HG02571 (cell line): Measurements from ENCODE around the gene PPP1R1B.

Experiments
- ATAC-seq: cut with Tn5 transposase; IDR thresholded peaks from one replicate; pipeline ENCODE4 v1.9.1; 2021; ENCODE audit warnings: mild to moderate bottlenecking, moderate library complexity; ENCODE audit not compliant: unreplicated experiment

The PPP1R1B gene

DNA sequence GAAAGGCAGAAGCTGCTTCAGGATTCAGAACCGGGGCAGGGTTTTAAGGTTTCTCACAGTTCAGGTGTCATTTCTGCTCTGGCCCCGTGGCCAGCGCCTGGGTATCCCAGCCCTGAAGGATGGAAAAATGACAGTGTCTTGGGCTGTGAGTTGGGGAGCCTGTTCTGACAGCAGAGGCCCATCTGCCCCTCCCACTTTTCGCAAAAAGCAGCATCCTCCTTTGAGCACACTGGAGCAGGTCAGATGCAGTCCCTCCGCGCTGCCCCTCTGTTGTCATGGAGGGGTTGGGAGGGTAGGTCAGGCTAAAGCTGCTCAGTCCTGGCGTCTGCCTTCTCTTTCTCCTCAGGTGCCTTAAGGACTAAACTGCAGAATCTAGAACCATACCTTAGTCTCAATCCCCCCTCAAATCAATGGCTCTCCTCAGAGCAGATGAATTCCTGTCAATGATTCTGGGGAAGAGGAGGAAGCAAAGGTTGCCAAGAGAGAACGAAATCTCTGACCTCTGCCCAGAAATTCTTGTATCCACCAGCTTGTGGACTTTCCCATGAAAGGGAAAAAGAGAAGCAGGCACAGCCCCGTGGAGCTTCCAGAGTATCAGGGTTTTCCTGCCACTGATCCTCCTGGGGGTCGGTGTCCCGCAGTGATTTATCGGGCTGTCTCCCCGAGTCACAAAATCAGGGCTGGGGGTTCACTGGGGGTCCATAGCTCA is 26.3 kb upstream of the PPP1R1B start:
- no peak for ATAC-seq

DNA sequence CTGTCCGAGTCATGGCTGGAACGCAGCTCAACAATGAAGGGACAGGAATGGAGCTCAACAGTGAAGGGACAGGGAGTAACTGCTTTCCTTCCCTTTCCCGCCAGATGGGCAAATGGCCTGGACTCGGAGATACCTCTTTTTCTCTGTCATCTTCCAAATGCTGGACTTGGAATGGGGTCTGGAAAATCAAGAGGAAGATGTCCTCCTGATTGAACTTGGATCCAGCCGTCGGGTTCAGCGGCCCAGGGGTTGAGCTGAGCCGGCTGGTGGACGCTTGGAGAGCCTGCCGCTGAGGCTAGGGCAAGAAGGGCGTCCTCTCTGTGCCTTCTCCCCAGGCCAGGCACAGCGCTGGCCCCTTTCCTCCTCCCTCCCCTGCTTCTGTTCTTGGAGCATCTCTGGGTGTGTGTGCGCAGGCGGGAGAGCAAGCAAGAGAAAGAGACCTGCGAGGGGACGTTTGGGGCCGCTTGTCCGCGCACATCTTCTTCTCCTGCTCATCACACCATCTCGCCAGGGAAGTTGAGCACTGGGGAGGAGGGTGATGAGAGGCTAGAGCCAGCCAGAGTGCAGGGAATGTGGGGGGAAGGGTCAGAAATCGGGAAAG is 25.7 kb upstream of the PPP1R1B start:
- ATAC-seq, result no peak

DNA sequence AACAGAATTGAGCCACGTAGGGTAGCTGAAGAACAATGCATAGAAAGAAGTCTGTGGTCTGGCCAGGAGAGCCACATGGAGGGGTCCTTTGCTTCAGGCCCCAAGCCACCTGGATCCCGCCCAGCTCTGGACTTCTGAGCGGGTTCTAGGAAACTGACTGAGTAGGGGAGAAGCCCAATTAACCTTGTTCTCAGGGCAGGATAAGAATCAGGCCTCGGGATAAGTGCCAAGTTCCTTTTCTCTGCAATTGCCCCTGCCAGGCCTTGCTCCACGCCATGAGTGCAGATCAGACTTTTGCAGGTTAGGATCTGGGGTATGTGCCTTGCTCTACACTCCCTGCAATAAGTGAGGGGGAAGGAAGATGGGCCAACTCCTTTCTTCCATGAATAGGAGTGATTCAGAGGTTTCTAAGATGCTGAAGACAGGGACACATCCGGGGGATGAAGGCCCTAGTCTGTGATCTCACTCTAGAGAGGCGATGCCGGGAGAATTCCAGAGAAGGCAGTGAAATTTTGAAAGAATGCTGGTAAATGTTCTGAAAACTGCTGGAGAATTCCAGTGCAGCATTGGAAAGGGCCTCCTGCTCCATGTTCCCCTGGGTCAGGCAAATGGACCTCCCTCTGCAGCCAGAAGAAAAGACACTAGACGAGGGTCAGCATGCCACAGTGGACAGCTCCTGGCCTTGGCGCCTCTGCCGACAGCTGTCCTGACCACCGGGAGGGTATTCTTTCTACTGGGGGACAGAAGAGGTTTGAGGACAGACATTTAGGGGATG is 24.8 kb upstream of the PPP1R1B start:
- ATAC-seq, result no peak

DNA sequence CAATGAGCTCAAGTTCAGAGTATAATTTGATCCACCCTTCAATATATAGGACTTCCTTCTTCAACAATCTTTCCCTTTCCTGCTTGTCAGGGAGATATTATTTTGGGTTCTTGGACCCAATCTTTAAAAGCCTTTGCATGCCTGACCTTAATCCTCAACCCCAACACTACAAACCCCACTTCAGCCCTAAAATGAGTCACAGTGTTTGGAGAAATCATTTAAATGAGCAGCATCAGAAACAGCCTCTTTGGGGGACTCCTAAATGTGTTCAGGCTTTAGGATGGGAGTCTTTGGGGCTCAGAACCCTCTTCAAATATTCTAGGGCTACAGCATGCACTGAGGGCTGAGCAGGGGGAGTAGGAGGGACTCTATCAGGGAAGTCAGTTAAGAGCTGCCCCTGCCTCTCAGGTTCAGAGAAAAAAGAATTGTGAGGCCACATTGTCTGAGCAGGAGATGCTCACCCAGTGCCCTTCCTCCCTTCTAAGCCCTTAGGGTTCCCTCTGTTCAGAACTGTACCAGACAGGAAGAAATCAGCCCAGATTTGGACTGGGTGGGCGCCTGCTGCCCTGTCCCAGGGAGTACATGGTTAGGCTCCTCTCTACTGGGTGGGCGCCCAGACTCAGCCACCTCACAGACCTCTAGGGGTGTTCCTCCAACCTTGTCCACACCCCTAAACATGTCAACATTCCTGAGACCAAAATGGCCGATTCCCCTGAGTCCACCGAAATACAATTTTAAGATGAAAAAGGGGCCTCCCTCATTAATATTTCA is 24.0 kb upstream of the PPP1R1B start:
- ATAC-seq, result no peak

DNA sequence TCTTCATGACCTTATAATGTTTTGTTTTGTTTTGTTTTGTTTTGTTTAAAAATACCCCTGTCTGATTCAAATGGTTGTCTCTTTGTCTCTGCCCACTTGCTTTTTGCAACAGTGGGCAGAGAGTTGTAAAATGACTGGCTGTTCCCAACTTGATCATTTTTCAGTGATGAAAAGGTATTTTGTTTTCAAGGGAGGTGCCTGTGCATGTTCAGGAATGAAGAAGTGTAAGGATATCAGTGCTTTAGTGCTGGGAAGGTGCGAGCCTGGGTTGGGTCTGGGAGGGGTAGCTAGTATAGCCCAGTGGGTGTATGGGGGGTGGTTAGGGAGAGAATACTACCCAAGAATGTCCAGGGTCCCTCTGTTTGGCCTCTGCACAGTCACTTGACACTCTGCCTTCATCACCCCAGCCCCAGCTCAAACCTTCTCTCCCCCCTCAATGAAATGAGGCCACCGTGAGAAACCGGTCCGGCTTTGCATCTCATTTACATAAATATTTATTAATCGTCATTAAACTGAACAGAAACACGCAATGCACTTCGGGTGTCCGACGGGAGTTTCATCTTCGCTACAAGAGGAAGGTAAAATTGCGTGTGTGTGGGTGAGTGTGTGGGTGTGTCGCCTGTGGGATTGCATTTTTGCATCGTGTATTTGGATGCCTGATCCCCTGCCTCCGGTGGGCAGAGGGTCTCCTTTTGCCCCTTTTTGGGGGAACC is 23.3 kb upstream of the PPP1R1B start:
- no peak for ATAC-seq

DNA sequence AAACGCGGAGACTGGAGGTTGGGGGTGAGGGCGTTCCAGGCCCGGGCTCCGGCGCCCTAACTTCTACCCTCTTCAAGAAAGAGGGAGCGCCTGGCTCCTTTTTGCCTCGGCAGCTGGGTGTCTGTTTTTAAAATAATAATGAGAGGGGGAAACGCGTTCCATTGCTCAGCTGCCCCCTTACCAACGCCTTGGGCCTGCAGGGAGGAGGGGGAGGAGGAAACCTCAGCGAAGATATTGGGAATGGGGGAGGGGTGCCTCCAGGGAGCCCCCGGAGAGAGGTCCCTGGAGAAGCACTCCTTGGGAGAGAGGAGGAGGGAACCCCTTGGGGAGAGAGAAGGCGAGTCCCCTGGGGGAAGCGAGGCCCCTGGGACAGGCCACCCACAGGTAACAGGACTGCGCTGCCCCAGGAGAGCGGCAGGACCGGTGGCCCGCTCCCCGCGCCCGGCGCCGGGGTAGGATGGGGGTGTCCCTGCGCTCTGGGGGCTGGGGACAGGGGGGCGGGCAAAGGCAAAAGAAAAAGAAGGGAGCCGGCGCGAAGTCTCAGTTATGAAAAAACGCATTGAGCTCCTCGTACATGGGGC is 21.8 kb upstream of the PPP1R1B start:
- no peak for ATAC-seq

DNA sequence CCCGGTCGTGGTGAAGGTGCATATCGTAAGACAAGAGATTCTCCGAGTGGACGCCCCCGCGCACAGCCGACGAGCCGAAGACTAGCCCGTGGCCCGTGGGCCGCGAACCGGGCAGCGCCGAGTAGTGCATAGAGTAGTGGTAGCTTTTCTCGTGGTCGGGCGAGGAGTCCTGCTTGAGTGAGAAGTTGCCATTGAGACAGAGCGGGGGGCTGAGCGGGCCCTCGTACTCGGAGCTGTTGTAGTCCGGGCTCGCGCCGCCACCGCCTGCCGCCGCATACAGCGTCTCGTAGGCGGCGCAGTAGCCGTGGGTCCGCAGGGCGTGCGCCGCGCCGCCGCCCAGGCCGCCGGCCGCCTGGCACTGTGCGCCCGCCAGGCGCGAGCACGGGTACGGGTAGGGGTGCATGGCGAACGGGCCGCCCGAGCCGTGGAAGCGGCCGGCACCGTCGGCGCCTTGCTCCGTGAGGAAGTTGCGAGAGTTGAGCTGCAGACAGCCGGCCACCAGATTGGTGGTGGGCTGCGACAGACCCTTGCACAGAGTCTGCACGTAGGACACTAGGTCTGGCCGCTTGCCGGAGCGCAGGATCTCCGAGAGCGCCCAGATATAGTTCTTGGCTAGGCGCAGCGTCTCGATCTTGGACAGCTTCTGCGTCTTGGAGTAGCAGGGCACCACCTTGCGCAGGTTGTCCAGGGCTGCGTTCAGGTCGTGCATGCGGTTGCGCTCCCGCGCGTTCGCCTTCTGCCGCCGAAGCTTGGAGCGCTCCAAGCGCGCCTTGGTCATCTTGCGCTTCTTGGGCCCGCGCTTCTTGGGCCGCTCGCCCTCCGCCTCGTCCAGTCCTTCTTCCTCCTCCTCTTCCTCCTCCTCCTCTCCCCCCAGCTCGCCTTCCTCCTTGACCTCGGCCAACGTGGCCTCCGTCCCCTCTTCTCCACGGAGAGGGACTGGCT is 21.0 kb upstream of the PPP1R1B start:
- no peak for ATAC-seq

DNA sequence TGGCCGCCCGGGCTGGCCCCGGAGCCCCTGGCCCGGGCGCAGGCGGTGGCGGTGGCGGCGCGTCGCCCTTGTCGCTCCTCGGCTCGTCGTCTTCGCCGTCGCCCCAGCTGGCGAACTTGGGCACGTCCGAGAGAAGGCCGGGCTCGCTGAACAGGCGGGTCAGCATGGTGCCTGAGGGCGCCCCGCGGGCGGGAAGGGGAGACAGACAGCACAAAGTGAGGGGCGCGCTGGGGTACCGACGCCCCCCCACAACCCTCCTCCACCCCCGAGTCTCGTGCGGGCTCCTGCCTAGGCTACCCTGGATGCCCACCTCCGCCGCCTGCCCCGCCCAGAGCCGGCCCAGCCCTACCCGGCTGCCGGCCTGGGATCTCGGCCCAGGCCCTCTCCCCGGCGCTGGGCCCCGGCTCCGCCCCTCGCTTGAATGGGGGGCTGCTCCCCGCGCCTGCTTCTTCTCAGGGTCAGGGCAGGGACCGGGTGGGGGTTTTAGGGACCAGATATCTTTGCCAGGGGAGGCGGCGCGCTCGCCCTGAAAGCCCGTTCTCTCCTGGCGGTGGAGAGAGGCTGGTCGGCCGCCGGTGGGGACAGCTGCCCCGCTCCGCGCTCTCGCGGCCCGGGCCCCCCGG is 20.2 kb upstream of the PPP1R1B start:
- no peak for ATAC-seq

DNA sequence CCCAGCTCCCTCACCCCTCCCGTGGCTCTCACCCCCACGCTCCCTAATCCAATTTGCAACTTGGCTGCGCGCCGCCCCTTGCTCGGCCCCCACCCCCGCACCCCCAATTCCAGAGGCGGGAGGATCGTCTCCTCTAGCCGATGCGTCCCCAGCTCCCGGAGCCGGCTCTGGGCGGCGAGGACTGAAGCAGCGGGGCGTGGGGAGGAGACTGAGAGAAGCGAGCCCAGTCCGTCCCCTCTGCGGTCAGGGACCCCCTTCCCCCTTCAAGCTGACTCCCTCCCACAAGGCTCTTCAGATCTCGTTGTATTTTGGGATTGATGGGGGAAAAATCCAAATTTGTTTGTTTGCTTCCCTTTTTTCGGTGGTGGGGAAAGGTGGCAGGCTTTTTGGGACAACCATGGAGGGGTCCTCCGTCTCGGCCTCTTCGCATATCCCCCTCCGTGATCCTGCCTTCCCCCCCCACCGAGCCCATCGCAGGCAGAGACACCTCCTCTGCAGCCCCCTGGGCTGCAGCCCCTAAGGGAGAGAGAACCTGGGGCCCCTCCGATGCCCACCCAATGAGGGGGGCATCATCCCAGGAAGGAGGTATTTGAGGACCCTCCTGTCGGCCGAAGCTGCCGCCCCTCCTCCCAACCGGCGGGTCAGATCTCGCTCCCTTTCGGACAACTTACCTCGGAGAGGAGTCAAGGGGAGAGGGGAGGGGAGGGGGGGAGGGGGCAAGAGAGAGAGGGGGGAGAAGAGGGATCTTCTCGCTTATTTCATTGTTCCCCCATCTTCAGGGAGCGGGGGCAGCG is 19.5 kb upstream of the PPP1R1B start:
- ATAC-seq, result no peak

DNA sequence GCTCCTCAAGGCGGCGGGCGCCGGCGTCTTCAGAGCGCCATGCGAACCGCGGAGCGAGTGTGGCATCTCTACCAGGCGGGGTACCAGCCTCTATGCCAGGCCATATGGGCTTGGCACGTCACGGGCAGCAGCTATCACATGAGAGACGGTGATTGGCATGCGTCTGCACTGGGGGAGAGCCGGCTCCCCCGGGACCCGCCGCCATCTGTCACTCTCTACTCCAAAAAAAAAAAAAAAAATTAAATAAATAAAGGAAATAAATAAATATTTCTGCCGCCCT is 19.0 kb upstream of the PPP1R1B start, which contains the start of gene NEUROD2:
TSS of gene NEUROD2 (minus strand) at position 70 of the 280 bp plus-strand sequence. CDS start 1,321 bp downstream, outside the sequence.
- no peak for ATAC-seq

DNA sequence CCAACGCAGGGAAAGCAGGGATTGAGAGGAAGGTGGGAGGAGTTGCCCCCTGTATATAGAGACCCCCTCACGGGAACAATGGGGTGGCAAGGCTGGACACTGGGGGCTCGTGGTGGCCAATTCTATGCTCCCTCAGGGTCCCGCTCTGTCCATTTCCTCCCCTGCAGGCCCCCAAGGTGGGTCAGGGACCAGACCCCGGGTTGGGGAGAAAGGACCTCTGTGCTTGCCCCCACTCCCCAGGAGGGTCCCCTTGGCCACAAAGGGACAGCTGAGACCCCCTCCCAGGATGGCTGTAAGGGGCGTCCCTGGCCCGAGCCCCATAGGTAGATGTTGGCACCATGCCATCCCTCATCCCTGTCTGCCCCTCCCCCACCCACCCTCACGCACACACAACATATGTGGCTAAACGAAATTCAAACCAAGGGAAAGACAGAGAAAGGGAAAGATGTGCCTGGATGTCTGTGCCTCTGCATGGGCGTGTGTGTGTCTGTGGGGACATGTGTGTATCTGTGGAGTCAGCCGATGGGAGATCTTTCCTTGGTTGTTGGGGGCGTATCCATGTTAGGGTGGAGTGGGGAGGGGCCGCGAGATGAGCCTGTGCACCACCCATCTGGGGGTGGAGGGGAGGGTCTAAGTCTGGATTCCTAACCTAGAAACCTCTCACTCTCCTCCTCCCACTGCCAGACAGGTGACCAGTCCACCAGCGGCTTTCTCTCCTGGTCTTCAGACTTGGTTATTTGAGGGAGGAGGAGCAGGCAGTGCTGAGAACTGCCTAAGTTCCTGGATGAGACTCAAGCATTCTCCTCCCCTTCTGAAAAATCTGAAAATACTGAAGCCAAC is 18.4 kb upstream of the PPP1R1B start:
- no peak for ATAC-seq

DNA sequence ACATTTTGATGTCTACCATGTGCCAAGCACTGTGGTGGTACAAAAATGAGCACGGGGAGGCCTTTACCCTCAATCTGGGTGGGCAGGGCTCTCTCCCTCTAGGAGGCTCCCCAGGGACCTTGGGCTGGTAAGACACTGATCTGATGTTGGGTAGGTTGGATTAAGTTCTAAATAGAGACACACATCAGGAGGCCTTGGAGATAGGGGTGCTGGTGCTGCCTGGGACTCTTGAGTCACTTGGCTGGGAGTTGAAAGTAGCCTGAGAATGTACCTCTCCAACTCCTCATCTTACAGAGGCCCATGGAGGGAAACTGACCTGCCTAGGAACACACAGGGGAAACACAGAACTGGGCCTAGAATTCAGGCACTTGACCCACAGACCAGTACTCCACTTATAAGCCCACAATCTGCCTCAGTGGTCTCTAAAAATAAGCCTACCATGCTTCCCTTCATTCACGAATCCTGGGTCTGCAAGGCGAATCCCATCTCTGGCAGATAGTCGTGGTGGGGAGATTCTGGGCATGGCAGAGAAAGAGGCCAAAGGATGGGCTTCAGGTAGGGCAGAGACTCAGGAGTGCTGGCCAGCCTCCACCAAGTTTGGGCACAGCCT is 17.2 kb upstream of the PPP1R1B start:
- no peak for ATAC-seq

DNA sequence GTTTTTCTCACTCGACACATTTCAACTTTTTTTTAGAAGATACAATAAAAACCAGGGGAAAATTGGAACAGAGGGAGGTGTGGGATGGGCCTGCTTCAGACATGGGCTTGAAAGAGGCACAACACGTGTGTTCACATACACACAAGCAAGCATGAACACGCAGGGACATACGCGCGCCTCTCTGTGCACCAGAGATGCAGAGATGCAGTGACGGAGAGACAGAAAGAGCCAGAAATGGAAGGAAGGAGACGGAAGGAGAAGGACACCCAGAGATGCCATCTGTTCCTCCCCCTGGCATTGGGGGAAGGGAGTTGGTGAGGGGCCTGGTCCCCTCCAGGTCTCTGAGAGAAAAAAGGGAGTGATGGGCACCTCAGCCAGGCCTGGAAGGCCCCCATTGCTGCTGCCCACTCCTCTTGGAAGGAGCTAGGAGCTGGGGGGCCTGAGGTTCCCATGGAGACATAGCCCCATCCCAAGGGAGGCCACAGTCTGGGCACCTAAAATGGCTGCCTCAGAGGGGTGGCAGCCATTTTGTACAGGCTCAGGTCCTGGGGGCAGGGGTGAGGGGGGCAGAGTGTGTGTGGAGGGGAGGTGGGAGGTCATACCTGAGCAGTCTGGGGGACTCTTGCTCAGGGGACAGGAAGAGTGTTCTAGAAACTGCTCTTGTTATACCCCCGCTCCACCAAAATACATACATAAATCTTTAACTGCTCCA is 15.2 kb upstream of the PPP1R1B start:
- ATAC-seq, result no peak

DNA sequence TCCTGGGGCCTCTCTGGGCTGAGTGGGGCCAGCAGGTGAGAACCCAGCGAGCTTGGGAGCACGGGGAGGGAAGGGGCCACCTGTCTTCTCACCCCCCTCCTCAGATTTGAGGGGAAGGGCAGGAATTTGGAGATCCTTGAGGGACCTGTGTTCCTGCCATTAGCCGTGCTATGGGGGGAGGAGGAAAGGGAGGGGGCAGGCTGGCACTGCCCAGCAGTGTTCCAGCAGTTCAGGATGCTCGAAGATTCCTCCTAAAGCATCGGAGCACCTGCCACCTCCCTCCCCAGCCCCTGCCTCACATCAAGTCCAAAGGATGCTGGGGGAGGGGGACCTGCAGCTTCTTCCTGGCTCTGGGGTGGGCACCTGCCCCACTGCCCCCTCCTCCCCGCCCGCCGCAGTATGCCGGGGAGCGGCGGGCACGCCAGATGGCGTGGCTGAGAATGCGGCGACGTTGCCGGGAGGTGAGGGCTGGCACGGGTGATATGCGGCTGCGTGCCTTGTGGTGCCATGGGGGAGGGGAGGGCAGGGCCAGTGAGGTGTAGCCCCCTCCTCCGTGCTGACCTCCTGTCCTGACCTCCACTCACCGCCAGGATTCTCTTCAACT is 14.4 kb upstream of the PPP1R1B start:
- ATAC-seq, result no peak

DNA sequence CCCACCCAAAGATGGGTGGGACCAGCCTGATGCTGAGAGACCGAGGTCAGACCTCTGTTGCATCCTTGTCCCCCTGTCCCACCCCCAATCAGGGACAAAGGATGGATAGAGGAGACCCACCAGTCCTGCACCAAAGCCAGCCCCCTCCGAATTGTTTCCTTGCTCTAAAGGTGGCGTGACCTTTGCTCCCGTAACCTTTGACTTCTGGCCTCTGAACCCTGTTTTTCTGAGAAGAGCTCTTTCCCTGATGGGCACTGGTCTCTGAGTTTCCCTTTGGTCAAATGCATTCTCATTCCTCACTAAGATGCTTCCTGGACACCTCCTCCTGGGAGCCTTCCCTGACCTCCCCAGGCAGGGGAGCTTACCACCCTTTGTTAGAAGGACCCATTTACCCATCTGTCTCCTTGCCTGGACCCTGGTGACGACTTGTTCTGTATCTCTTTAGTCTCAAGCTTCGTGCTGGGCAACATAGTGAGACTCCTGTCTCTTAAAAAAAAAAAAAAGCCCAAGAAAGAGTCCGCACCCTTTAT is 13.8 kb upstream of the PPP1R1B start:
- ATAC-seq, result no peak
